ENCODE measurements around the gene MBTPS1.

The MBTPS1 gene

GRCh38 chr16:84104231-84104630 is 12.5 kb downstream of the MBTPS1 start:
- DNase-seq (ENCODE audit: low read depth in 2 of 2, low spot score in 1 of 2), result no peak

GRCh38 chr16:84103678-84104077 is 13.1 kb downstream of the MBTPS1 start:
- no peak for DNase-seq (ENCODE audit: low read depth in 2 of 2, low spot score in 1 of 2)

- no peak for DNase-seq (ENCODE audit: low read depth in 2 of 2, low spot score in 1 of 2)
These were observed 17.8 kb downstream of the MBTPS1 start for GRCh38 chr16:84098939-84099338.

- no peak for DNase-seq (ENCODE audit: low read depth in 2 of 2, low spot score in 1 of 2)
These were observed 20.2 kb downstream of the MBTPS1 start for GRCh38 chr16:84096447-84097005.

- no peak for DNase-seq (ENCODE audit: low read depth in 2 of 2, low spot score in 1 of 2)
These were observed 21.3 kb downstream of the MBTPS1 start for GRCh38 chr16:84095466-84095865.

GRCh38 chr16:84093879-84094270 is 22.9 kb downstream of the MBTPS1 start:
- DNase-seq (ENCODE audit: low read depth in 2 of 2, low spot score in 1 of 2), result no peak

- DNase-seq (ENCODE audit: low read depth in 2 of 2, low spot score in 1 of 2), result no peak
These were observed 23.4 kb downstream of the MBTPS1 start for GRCh38 chr16:84093120-84093878.

- no peak for DNase-seq (ENCODE audit: low read depth in 2 of 2, low spot score in 1 of 2)
These were observed 25.3 kb downstream of the MBTPS1 start for GRCh38 chr16:84091460-84091859.

- DNase-seq (ENCODE audit: low read depth in 2 of 2, low spot score in 1 of 2), result no peak
These were observed 26.5 kb downstream of the MBTPS1 start for GRCh38 chr16:84090211-84090610.

- no peak for DNase-seq (ENCODE audit: low read depth in 2 of 2, low spot score in 1 of 2)
These were observed 27.9 kb downstream of the MBTPS1 start for GRCh38 chr16:84088695-84089395.

GRCh38 chr16:84087466-84088151 is 29.1 kb downstream of the MBTPS1 start:
- no peak for DNase-seq (ENCODE audit: low read depth in 2 of 2, low spot score in 1 of 2)

GRCh38 chr16:84087001-84087400 is 29.7 kb downstream of the MBTPS1 start:
- DNase-seq (ENCODE audit: low read depth in 2 of 2, low spot score in 1 of 2), result no peak

GRCh38 chr16:84086341-84086740 is 30.4 kb downstream of the MBTPS1 start:
- no peak for DNase-seq (ENCODE audit: low read depth in 2 of 2, low spot score in 1 of 2)

- no peak for DNase-seq (ENCODE audit: low read depth in 2 of 2, low spot score in 1 of 2)
These were observed 31.0 kb downstream of the MBTPS1 start for GRCh38 chr16:84085773-84086172.

- no peak for DNase-seq (ENCODE audit: low read depth in 2 of 2, low spot score in 1 of 2)
These were observed 31.5 kb downstream of the MBTPS1 start for GRCh38 chr16:84085271-84085667.

- DNase-seq (ENCODE audit: low read depth in 2 of 2, low spot score in 1 of 2), result peak; percentile 24 to 35
These were observed 32.0 kb downstream of the MBTPS1 start for GRCh38 chr16:84084570-84085270.

- DNase-seq (ENCODE audit: low read depth in 2 of 2, low spot score in 1 of 2), result no peak
These were observed 33.7 kb downstream of the MBTPS1 start for GRCh38 chr16:84082835-84083569.

- DNase-seq (ENCODE audit: low read depth in 2 of 2, low spot score in 1 of 2), result no peak
These were observed 34.6 kb downstream of the MBTPS1 start for GRCh38 chr16:84082110-84082509.

- DNase-seq (ENCODE audit: low read depth in 2 of 2, low spot score in 1 of 2), result no peak
These were observed 35.2 kb downstream of the MBTPS1 start for GRCh38 chr16:84081446-84081989.

GRCh38 chr16:84080813-84081212 is 35.9 kb downstream of the MBTPS1 start:
- no peak for DNase-seq (ENCODE audit: low read depth in 2 of 2, low spot score in 1 of 2)

Data from stimulated activated CD8-positive, alpha-beta memory T cell treated with anti-CD3 and anti-CD28 coated beads, Interleukin-4, amount 100 ng/mL, for 1 hour (primary cell).